ENCODE results near the gene ZNF232. TPM values are rescaled to one million over a fixed set of nuclear protein-coding genes. Genes with fewer than 3 reads are reported as not detected.

The ZNF232 gene
- total RNA-seq, 4 donors from 2014 or later: 8.4 to 12.5 (median 10.8) TPM

DNA sequence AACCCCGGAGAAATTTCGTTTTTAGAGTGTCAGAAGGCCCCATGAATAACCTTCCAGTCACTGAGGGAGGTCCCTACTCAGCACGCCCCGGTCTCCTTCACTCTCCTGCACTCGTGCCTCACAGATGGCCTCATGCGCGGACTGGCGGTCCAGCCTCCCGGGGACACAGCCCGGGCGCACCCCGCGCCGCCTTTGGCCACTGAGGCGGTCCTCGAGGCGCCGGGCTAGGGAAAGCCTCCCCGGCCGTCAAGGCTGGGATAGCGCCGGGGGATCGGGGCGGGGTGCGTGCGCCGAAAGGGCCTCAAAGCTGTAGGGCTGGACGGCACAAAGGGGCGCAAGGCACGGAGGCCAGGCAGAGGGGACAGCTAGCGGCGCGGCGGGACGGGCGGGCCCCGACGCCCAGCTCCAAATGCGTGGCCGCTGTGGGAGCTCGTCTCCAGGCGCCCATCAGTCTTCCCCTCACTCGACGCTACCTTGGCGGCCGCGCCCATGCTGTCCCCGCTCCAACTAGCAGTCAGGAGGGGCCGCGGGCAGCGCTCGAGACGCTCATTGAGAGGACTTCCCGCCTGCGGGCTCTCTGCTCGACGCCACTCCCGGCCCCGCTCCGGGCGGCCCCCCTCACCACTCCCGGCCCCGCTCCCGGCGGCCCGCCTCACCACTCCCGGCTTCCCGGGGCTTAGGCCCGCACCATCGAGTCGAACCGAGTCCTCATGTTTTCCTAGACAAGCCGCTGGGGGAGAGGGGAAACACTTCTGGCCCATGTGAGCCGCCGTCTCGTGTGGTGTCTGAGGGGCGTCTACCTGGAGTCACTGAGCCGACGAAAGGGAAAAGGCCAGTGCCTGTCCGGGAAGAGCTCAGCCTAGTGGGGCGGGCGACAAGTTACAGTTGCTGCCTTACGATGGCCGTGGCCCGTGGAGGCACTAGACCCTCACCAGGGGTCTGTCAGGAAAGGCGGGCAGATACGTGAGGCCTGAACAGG, 4.3 kb upstream of the ZNF232 start, which contains the start of gene USP6:
TSS of gene USP6 (plus strand) at position 360 of the 979 bp plus-strand sequence. CDS start 14,336 bp downstream, outside the sequence.
- Histone ChIP-seq H3K27ac (replicated peaks in 1 of 4) (peak within 1 kb of the TSS in 1 of 4 donors; percentile 81), H3K4me1 (peaks cover 0 to 28% (median 20%) of the 10 kb centered on the region in 4 donors), H3K4me3 (peak within 1 kb of the TSS in 3 of 4 donors; percentile 7 to 63 (median 25)), H3K36me3 (peaks cover 0 to 6% (median 1%) of the 10 kb centered on the region in 4 donors), H3K9me3 (peaks cover 0 to 7% (median 0%) of the 10 kb centered on the region in 4 donors), H3K27me3 (peaks cover 4 to 52% (median 16%) of the 10 kb centered on the region in 4 donors)
- 30% methylated on average over 30 of the region's 87 CpGs for WGBS
- DNase-seq (ENCODE audit: extremely low spot score): no peak
- intact Hi-C loops (cut with DNase I): no loop called here
- TF ChIP-seq POLR2AphosphoS5 (IDR thresholded peaks at IDR 0.05) (no peak), EP300 (IDR thresholded peaks at IDR 0.05) (no peak), POLR2A (IDR thresholded peaks at IDR 0.05; ENCODE audit: low read depth) (no peak)
- TF ChIP-seq, protein P1, sequence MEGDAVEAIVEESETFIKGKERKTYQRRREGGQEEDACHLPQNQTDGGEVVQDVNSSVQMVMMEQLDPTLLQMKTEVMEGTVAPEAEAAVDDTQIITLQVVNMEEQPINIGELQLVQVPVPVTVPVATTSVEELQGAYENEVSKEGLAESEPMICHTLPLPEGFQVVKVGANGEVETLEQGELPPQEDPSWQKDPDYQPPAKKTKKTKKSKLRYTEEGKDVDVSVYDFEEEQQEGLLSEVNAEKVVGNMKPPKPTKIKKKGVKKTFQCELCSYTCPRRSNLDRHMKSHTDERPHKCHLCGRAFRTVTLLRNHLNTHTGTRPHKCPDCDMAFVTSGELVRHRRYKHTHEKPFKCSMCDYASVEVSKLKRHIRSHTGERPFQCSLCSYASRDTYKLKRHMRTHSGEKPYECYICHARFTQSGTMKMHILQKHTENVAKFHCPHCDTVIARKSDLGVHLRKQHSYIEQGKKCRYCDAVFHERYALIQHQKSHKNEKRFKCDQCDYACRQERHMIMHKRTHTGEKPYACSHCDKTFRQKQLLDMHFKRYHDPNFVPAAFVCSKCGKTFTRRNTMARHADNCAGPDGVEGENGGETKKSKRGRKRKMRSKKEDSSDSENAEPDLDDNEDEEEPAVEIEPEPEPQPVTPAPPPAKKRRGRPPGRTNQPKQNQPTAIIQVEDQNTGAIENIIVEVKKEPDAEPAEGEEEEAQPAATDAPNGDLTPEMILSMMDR (IDR thresholded peaks at IDR 0.05): no peak

DNA sequence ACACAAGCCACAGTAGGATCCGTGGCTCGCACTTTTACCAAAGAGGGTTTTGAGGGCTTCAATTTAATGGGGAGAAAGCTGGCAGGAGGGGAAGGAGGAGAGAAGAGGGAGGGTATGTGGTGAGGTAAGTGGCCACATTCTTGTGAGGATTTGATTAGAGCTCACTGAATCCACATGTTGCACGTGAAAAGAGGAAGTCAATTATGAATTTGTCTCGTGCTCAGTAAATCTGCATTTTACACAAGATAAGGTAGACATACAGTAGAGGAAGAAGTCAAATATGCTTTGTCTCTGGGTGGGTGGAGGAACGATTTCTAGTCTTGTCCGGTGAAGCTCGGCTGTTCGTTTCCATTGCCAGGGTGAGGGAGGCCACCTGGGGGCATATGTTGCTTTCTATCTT, 862 bp downstream of the ZNF232 start:
- peaks cover 3 to 16% (median 7%) of the 10 kb centered on the region in 4 donors for H3K27me3 ChIP-seq
- H3K36me3 ChIP-seq: peaks cover 12 to 42% (median 31%) of the 10 kb centered on the region in 4 donors
- intact Hi-C loops (cut with DNase I): no loop called here
- H3K27ac ChIP-seq (replicated peaks in 1 of 4): peak overlapping the region in 2 of 4 donors; percentile 80 to 82
- 32% methylated on average over 8 of the region's 8 CpGs for WGBS
- no peaks in the 10 kb centered on the region for H3K9me3 ChIP-seq
- peaks cover 7 to 27% (median 23%) of the 10 kb centered on the region in 4 donors for H3K4me1 ChIP-seq
- TF ChIP-seq EP300 (IDR thresholded peaks at IDR 0.05) (no peak), POLR2A (IDR thresholded peaks at IDR 0.05; ENCODE audit: low read depth) (no peak), POLR2AphosphoS5 (IDR thresholded peaks at IDR 0.05) (no peak)
- TF ChIP-seq, protein P1 (IDR thresholded peaks at IDR 0.05): no peak
- peak overlapping the region; percentile 72 to 79 (median 76) for H3K4me3 ChIP-seq
- DNase-seq (ENCODE audit: extremely low spot score): no peak

DNA sequence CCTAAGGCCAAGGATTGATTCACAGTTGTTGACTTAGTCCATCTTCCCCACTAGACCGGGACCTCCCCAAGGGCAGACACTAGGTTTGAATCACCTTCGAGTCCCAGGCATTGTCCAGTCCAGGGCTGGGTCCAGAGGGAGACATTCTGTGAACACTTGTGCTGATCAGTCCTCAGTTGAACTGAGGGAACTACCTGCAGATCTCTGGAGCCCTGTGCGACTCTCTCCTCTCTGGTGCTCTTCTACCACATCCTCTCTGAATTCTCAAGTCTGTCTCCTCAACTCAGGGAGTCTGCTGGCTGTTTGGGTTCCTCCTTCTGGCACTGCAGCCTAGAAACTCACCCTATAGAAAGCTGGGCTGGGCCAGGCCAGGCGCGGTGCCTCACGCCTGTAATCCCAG, 10.8 kb downstream of the ZNF232 start:
- H3K27me3 ChIP-seq: no peaks in the 10 kb centered on the region
- TF ChIP-seq POLR2A (IDR thresholded peaks at IDR 0.05; ENCODE audit: low read depth) (no peak), EP300 (IDR thresholded peaks at IDR 0.05) (no peak), POLR2AphosphoS5 (IDR thresholded peaks at IDR 0.05) (no peak)
- TF ChIP-seq, protein P1 (IDR thresholded peaks at IDR 0.05): no peak
- H3K4me3 ChIP-seq: no peak overlapping the region
- WGBS: 92% methylated on average over 3 of the region's 6 CpGs
- intact Hi-C loops (cut with DNase I): no loop called here
- H3K9me3 ChIP-seq: peaks cover 0 to 15% (median 8%) of the 10 kb centered on the region in 4 donors
- DNase-seq (ENCODE audit: extremely low spot score): no peak
- no peak overlapping the region for H3K27ac ChIP-seq (replicated peaks in 1 of 4)
- peaks cover 0 to 10% (median 7%) of the 10 kb centered on the region in 4 donors for H3K36me3 ChIP-seq
- H3K4me1 ChIP-seq: peaks cover 0 to 15% (median 13%) of the 10 kb centered on the region in 4 donors

DNA sequence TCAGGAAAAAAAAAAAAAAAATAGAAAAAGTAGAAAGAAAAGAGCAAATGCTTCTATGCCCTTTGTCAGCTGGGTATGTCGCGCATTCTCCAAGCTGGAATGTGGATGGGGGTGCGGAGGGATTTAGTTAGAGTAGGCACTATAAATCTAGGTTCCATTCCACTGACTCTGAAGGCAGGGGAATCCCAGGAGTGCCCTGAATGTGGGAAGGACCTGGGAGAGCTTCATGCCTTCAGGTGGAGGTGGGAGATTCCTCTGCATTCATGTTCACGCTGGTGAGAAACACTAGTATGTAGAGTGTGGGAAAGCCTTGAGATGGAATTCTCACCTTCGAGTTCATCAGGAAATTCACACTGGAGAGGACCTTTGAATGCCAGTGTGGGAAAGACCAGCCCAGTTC, 12.4 kb downstream of the ZNF232 start:
- Histone ChIP-seq H3K9me3 (peaks cover 0 to 30% (median 23%) of the 10 kb centered on the region in 4 donors), H3K4me1 (peaks cover 0 to 15% (median 13%) of the 10 kb centered on the region in 4 donors), H3K27ac (replicated peaks in 1 of 4) (no peak overlapping the region), H3K27me3 (no peaks in the 10 kb centered on the region), H3K4me3 (no peak overlapping the region), H3K36me3 (no peaks in the 10 kb centered on the region)
- no peak for DNase-seq (ENCODE audit: extremely low spot score)
- TF ChIP-seq POLR2AphosphoS5 (IDR thresholded peaks at IDR 0.05) (no peak), POLR2A (IDR thresholded peaks at IDR 0.05; ENCODE audit: low read depth) (no peak), EP300 (IDR thresholded peaks at IDR 0.05) (no peak)
- TF ChIP-seq, protein P1 (IDR thresholded peaks at IDR 0.05): no peak
- intact Hi-C loops (cut with DNase I): no loop called here
- WGBS: 87% methylated on average over 5 of the region's 5 CpGs

Measured in esophagus muscularis mucosa (tissue), 4 donors.